A673 (cell line): ENCODE data around the gene MS4A12.

Source experiments
- EZH2 ChIP-seq: fragments of 200-600 bp; sonication (generic); IDR thresholded peaks from 2 replicates; pipeline ENCODE4 v1.6.1; 2017; ENCODE audit warnings: borderline replicate concordance, low read depth, mild to moderate bottlenecking, mixed read lengths, antibody characterized with exemption, low read length; ENCODE audit not compliant: poor library complexity, severe bottlenecking
- TF ChIP-seq, protein P1 (sequence below): fragments of 300-800, 200-600 bp; sonication (generic); conservative IDR thresholded peaks from 2 replicates; pipeline ENCODE4 v1.5.1; 2017; ENCODE audit warnings: low read depth, mild to moderate bottlenecking, antibody characterized with exemption, low read length, moderate library complexity, mixed read lengths

DNA sequence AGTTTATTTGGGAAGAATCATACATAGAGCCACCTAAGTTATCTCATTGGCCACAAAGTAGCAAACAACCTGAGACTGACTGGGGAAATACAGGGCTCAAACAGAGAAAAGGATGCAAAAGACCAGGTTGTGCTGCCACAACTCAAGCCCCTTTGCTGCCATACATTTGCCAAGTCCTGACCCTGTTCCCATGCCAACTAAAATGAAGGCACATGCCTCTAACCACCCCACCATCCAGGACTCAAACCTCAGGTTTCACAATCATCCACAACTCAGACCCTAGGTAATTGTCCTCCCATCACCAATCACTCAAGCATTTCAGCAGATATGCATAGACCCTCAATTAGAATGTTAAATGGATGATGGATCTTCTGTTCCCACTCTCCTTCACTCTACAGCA lies 38.4 kb upstream of the MS4A12 start:
- TF ChIP-seq, protein P1, sequence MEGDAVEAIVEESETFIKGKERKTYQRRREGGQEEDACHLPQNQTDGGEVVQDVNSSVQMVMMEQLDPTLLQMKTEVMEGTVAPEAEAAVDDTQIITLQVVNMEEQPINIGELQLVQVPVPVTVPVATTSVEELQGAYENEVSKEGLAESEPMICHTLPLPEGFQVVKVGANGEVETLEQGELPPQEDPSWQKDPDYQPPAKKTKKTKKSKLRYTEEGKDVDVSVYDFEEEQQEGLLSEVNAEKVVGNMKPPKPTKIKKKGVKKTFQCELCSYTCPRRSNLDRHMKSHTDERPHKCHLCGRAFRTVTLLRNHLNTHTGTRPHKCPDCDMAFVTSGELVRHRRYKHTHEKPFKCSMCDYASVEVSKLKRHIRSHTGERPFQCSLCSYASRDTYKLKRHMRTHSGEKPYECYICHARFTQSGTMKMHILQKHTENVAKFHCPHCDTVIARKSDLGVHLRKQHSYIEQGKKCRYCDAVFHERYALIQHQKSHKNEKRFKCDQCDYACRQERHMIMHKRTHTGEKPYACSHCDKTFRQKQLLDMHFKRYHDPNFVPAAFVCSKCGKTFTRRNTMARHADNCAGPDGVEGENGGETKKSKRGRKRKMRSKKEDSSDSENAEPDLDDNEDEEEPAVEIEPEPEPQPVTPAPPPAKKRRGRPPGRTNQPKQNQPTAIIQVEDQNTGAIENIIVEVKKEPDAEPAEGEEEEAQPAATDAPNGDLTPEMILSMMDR: no peak
- TF ChIP-seq EZH2: no peak
